K562 (cell line): ENCODE data around the gene BFSP2. TPM values are rescaled to one million over a fixed set of nuclear protein-coding genes. Genes with fewer than 3 reads are reported as not detected.

Source experiments
- ATF3 ChIP-seq, 2 experiments: fragments of 450-650 bp in 1 of 2; sonication (generic) in 1 of 2; formaldehyde crosslinking in 1 of 2; IDR thresholded peaks in 1 of 2; conservative IDR thresholded peaks in 1 of 2; 2 replicates each; pipeline versions ENCODE4 v1.6.1 to v1.8.1; 2016 to 2023; ENCODE audit warnings: mild to moderate bottlenecking in 2 of 2, moderate library complexity in 2 of 2, inconsistent platforms in 1 of 2, missing genetic modification reagents in 1 of 2
- BCOR ChIP-seq: fragments of 450-650 bp; IDR thresholded peaks from 2 replicates; pipeline ENCODE4 v1.6.1; 2016
- BHLHE40 ChIP-seq: IDR thresholded peaks from 2 replicates; pipeline ENCODE4 v1.6.1; 2011; ENCODE audit warnings: low read length, improper control_type of control experiment
- E2F8 ChIP-seq: fragments of 450-650 bp; IDR thresholded peaks from 2 replicates; pipeline ENCODE4 v1.7.1; 2018; ENCODE audit warnings: mild to moderate bottlenecking, low read depth; ENCODE audit not compliant: partially characterized antibody
- E4F1 ChIP-seq: fragments of 250-450 bp; sonication (Bioruptor Pico); IDR thresholded peaks from 2 replicates; pipeline ENCODE4 v1.5.0; 2021; ENCODE audit warnings: mild to moderate bottlenecking, borderline replicate concordance
- HDAC8 ChIP-seq: fragments of 450-650 bp; IDR thresholded peaks from 2 replicates; pipeline ENCODE4 v1.6.1; 2016; ENCODE audit warnings: mild to moderate bottlenecking, missing genetic modification characterization, moderate library complexity, missing compliant biosample characterization
- HOMEZ ChIP-seq: fragments of 250-450 bp; sonication (Bioruptor Pico); IDR thresholded peaks from 2 replicates; pipeline ENCODE4 v1.4.0; 2020; ENCODE audit warnings: mild to moderate bottlenecking, moderate library complexity
- MYC ChIP-seq, 2 experiments: fragments of 250-450 bp in 1 of 2; sonication (Bioruptor Pico) in 1 of 2; IDR thresholded peaks; 2 replicates each; pipeline versions ENCODE4 v1.5.1 to v1.6.1; 2012 to 2021; ENCODE audit warnings: low read depth in 2 of 2, borderline replicate concordance in 1 of 2, improper control_type of control experiment in 1 of 2, low read length in 1 of 2, mild to moderate bottlenecking in 1 of 2, moderate library complexity in 1 of 2
- NR0B1 ChIP-seq: fragments of 450-650 bp; IDR thresholded peaks from one replicate; pipeline ENCODE4 v1.6.1; 2018; ENCODE audit warnings: mild to moderate bottlenecking, moderate library complexity; ENCODE audit not compliant: partially characterized antibody
- NR3C1 ChIP-seq: sonication (generic); formaldehyde crosslinking; IDR thresholded peaks from 2 replicates; pipeline ENCODE4 v1.8.1; 2022; ENCODE audit warnings: missing genetic modification reagents
- ZBTB17 ChIP-seq: fragments of 450-650 bp; formaldehyde crosslinking; IDR thresholded peaks from 2 replicates; pipeline ENCODE4 v1.4.0; 2020; ENCODE audit warnings: mild to moderate bottlenecking
- ZBTB33 ChIP-seq: sonication (generic); formaldehyde crosslinking; IDR thresholded peaks from 2 replicates; pipeline ENCODE4 v1.8.1; 2023; ENCODE audit warnings: mild to moderate bottlenecking, missing genetic modification reagents
- polyA plus RNA-seq, 8 experiments: library from polyadenylated mRNA; depleted of rRNA in 4 of 8; stranded (reverse) in 5 of 8; unstranded in 3 of 8; fragments of >200 nt; fragmentation: Nextera tagmentation in 2 of 8; fragmentation: Illumina TruSeq in 1 of 8; extraction: Ambion mirVana in 2 of 8; extraction: Trizol in 1 of 8; gene quantifications; 2 replicates each; pipeline versions ENCODE4 v1.2.1 to v1.2.3, GENCODE V29; 2011 to 2014; ENCODE audit warnings: inconsistent platforms in 1 of 8, missing spikeins in 1 of 8
- total RNA-seq, 7 experiments: library from RNA; depleted of rRNA in 6 of 7; stranded (reverse); fragments of >200 nt in 6 of 7; fragmentation: Illumina TruSeq in 2 of 7; extraction: Trizol in 2 of 7; gene quantifications; 2 replicates each; pipeline versions ENCODE4 v1.2.1 to v1.2.3, GENCODE V29; 2011 to 2021; ENCODE audit warnings: low replicate concordance in 1 of 7

The BFSP2 gene
- total and polyA plus RNA-seq, 9 of the 15 experiments (the other 6 are each of a cell fraction or from before 2014, with no cell fraction given): not detected

- TF ChIP-seq E2F8 (no peak), MYC (IDR thresholded peaks at IDR 0.05; ENCODE audit: low read depth, low read length) (peak; percentile 63; the same call in 1 of the 2 replicates), MYC (CRISPR knock-in tag; IDR thresholded peaks at IDR 0.05; ENCODE audit: borderline replicate concordance, low read depth) (no peak), ZBTB33 (CRISPR knock-in tag) (no peak), BCOR (no peak), E4F1 (CRISPR knock-in tag) (no peak), BHLHE40 (peak; percentile 64), ATF3 (IDR thresholded peaks at IDR 0.05) (no peak), ATF3 (CRISPR knock-in tag; conservative IDR thresholded peaks at IDR 0.05) (no peak), HOMEZ (CRISPR knock-in tag) (no peak), ZBTB17 (CRISPR knock-in tag) (no peak), NR0B1 (no peak), NR3C1 (CRISPR knock-in tag) (no peak), HDAC8 (tag) (no peak)
Measured at GRCh38 chr3:133376810-133377209, 23.0 kb upstream of the BFSP2 start (continued).
